ENCODE results near the gene ZSWIM4. TPM values are rescaled to one million over a fixed set of nuclear protein-coding genes. Genes with fewer than 3 reads are reported as not detected.

Gene ZSWIM4
- total and polyA plus RNA-seq, 2 of the 4 experiments (the other 2 are of a cell fraction): 2.2 to 6.2 TPM

GRCh38 chr19:13831537-13832467, 36.6 kb downstream of the ZSWIM4 start (continued):
- TF ChIP-seq USF2 (IDR thresholded peaks at IDR 0.05; ENCODE audit: low read depth, low read length) (0 out of 2 replicates have a peak, but pooled peaks have one; percentile 19), CHD1 (IDR thresholded peaks at IDR 0.05; ENCODE audit: low read depth, low read length) (peak; percentile 37; the same call in 1 of the 2 replicates)
